ENCODE data around the gene PRKN.

Gene PRKN

GRCh38 chr6:162615016-162615705, 112.4 kb downstream of the PRKN start:
- no peaks in the 10 kb centered on the region for H3K27me3 ChIP-seq (ENCODE audit: control insufficient read depth in 5 of 5, insufficient read depth in 4 of 5, low read length in 5 of 5)
- H3K4me3 ChIP-seq (ENCODE audit: low read depth in 1 of 5, low read length in 5 of 5) = no peak overlapping the region
- no peaks in the 10 kb centered on the region for H3K36me3 ChIP-seq (ENCODE audit: control insufficient read depth in 5 of 5, insufficient read depth in 5 of 5, low read length in 5 of 5)
- no peak overlapping the region for H3K9ac ChIP-seq (ENCODE audit: low read length in 5 of 5)
- peak overlapping the region; percentile 58 for H3K27ac ChIP-seq (ENCODE audit: low read depth, low read length)
- peaks cover 3 to 17% (median 13%) of the 10 kb centered on the region in 5 donors for H3K4me1 ChIP-seq (ENCODE audit: control insufficient read depth in 5 of 5, insufficient read depth in 5 of 5, low read length in 5 of 5)
- no peaks in the 10 kb centered on the region for H3K9me3 ChIP-seq (ENCODE audit: control insufficient read depth in 5 of 5, low read length in 5 of 5)

- peaks cover 3 to 17% (median 13%) of the 10 kb centered on the region in 5 donors for H3K4me1 ChIP-seq (ENCODE audit: control insufficient read depth in 5 of 5, insufficient read depth in 5 of 5, low read length in 5 of 5)
- no peaks in the 10 kb centered on the region for H3K9me3 ChIP-seq (ENCODE audit: control insufficient read depth in 5 of 5, low read length in 5 of 5)
- H3K27ac ChIP-seq (ENCODE audit: low read depth, low read length) = no peak overlapping the region
- H3K9ac ChIP-seq (ENCODE audit: low read length in 5 of 5) = no peak overlapping the region
- no peaks in the 10 kb centered on the region for H3K27me3 ChIP-seq (ENCODE audit: control insufficient read depth in 5 of 5, insufficient read depth in 4 of 5, low read length in 5 of 5)
- no peak overlapping the region for H3K4me3 ChIP-seq (ENCODE audit: low read depth in 1 of 5, low read length in 5 of 5)
- no peaks in the 10 kb centered on the region for H3K36me3 ChIP-seq (ENCODE audit: control insufficient read depth in 5 of 5, insufficient read depth in 5 of 5, low read length in 5 of 5)
Observed at GRCh38 chr6:162613310-162613709, 114.3 kb downstream of the PRKN start.

GRCh38 chr6:162612613-162613012, 115.0 kb downstream of the PRKN start:
- Histone ChIP-seq H3K27me3 (ENCODE audit: control insufficient read depth in 5 of 5, insufficient read depth in 4 of 5, low read length in 5 of 5) (no peaks in the 10 kb centered on the region), H3K4me3 (ENCODE audit: low read depth in 1 of 5, low read length in 5 of 5) (no peak overlapping the region), H3K36me3 (ENCODE audit: control insufficient read depth in 5 of 5, insufficient read depth in 5 of 5, low read length in 5 of 5) (no peaks in the 10 kb centered on the region), H3K9me3 (ENCODE audit: control insufficient read depth in 5 of 5, low read length in 5 of 5) (no peaks in the 10 kb centered on the region), H3K9ac (ENCODE audit: low read length in 5 of 5) (no peak overlapping the region), H3K27ac (ENCODE audit: low read depth, low read length) (no peak overlapping the region), H3K4me1 (ENCODE audit: control insufficient read depth in 5 of 5, insufficient read depth in 5 of 5, low read length in 5 of 5) (peaks cover 3 to 17% (median 13%) of the 10 kb centered on the region in 5 donors)

GRCh38 chr6:162610351-162610750, 117.2 kb downstream of the PRKN start:
- H3K27ac ChIP-seq (ENCODE audit: low read depth, low read length) = no peak overlapping the region
- no peaks in the 10 kb centered on the region for H3K27me3 ChIP-seq (ENCODE audit: control insufficient read depth in 5 of 5, insufficient read depth in 4 of 5, low read length in 5 of 5)
- peaks cover under 1 to 10% (median 7%) of the 10 kb centered on the region in 5 donors for H3K4me1 ChIP-seq (ENCODE audit: control insufficient read depth in 5 of 5, insufficient read depth in 5 of 5, low read length in 5 of 5)
- H3K9me3 ChIP-seq (ENCODE audit: control insufficient read depth in 5 of 5, low read length in 5 of 5) = no peaks in the 10 kb centered on the region
- H3K36me3 ChIP-seq (ENCODE audit: control insufficient read depth in 5 of 5, insufficient read depth in 5 of 5, low read length in 5 of 5) = no peaks in the 10 kb centered on the region
- H3K4me3 ChIP-seq (ENCODE audit: low read depth in 1 of 5, low read length in 5 of 5) = no peak overlapping the region
- no peak overlapping the region for H3K9ac ChIP-seq (ENCODE audit: low read length in 5 of 5)

GRCh38 chr6:162605881-162606280, 121.7 kb downstream of the PRKN start:
- Histone ChIP-seq H3K36me3 (ENCODE audit: control insufficient read depth in 5 of 5, insufficient read depth in 5 of 5, low read length in 5 of 5) (no peaks in the 10 kb centered on the region), H3K27me3 (ENCODE audit: control insufficient read depth in 5 of 5, insufficient read depth in 4 of 5, low read length in 5 of 5) (no peaks in the 10 kb centered on the region), H3K9ac (ENCODE audit: low read length in 5 of 5) (no peak overlapping the region), H3K4me3 (ENCODE audit: low read depth in 1 of 5, low read length in 5 of 5) (no peak overlapping the region), H3K27ac (ENCODE audit: low read depth, low read length) (no peak overlapping the region), H3K9me3 (ENCODE audit: control insufficient read depth in 5 of 5, low read length in 5 of 5) (no peaks in the 10 kb centered on the region), H3K4me1 (ENCODE audit: control insufficient read depth in 5 of 5, insufficient read depth in 5 of 5, low read length in 5 of 5) (peaks cover 0 to 5% (median 0%) of the 10 kb centered on the region in 5 donors)

- Histone ChIP-seq H3K27me3 (ENCODE audit: control insufficient read depth in 5 of 5, insufficient read depth in 4 of 5, low read length in 5 of 5) (no peaks in the 10 kb centered on the region), H3K36me3 (ENCODE audit: control insufficient read depth in 5 of 5, insufficient read depth in 5 of 5, low read length in 5 of 5) (no peaks in the 10 kb centered on the region), H3K27ac (ENCODE audit: low read depth, low read length) (no peak overlapping the region), H3K9ac (ENCODE audit: low read length in 5 of 5) (no peak overlapping the region), H3K4me3 (ENCODE audit: low read depth in 1 of 5, low read length in 5 of 5) (no peak overlapping the region), H3K4me1 (ENCODE audit: control insufficient read depth in 5 of 5, insufficient read depth in 5 of 5, low read length in 5 of 5) (peaks cover 0 to 10% (median 4%) of the 10 kb centered on the region in 5 donors), H3K9me3 (ENCODE audit: control insufficient read depth in 5 of 5, low read length in 5 of 5) (no peaks in the 10 kb centered on the region)
Observed at GRCh38 chr6:162603231-162604015, 124.1 kb downstream of the PRKN start.

- Histone ChIP-seq H3K4me1 (ENCODE audit: control insufficient read depth in 5 of 5, insufficient read depth in 5 of 5, low read length in 5 of 5) (peaks cover 0 to 10% (median 4%) of the 10 kb centered on the region in 5 donors), H3K9ac (ENCODE audit: low read length in 5 of 5) (no peak overlapping the region), H3K27ac (ENCODE audit: low read depth, low read length) (no peak overlapping the region), H3K4me3 (ENCODE audit: low read depth in 1 of 5, low read length in 5 of 5) (no peak overlapping the region), H3K36me3 (ENCODE audit: control insufficient read depth in 5 of 5, insufficient read depth in 5 of 5, low read length in 5 of 5) (no peaks in the 10 kb centered on the region), H3K9me3 (ENCODE audit: control insufficient read depth in 5 of 5, low read length in 5 of 5) (no peaks in the 10 kb centered on the region), H3K27me3 (ENCODE audit: control insufficient read depth in 5 of 5, insufficient read depth in 4 of 5, low read length in 5 of 5) (no peaks in the 10 kb centered on the region)
Observed at GRCh38 chr6:162602759-162603158, 124.8 kb downstream of the PRKN start.

- H3K9ac ChIP-seq (ENCODE audit: low read length in 5 of 5) = no peak overlapping the region
- H3K36me3 ChIP-seq (ENCODE audit: control insufficient read depth in 5 of 5, insufficient read depth in 5 of 5, low read length in 5 of 5) = no peaks in the 10 kb centered on the region
- no peak overlapping the region for H3K27ac ChIP-seq (ENCODE audit: low read depth, low read length)
- H3K4me1 ChIP-seq (ENCODE audit: control insufficient read depth in 5 of 5, insufficient read depth in 5 of 5, low read length in 5 of 5) = peaks cover 0 to 7% (median 0%) of the 10 kb centered on the region in 5 donors
- no peak overlapping the region for H3K4me3 ChIP-seq (ENCODE audit: low read depth in 1 of 5, low read length in 5 of 5)
- H3K27me3 ChIP-seq (ENCODE audit: control insufficient read depth in 5 of 5, insufficient read depth in 4 of 5, low read length in 5 of 5) = no peaks in the 10 kb centered on the region
- H3K9me3 ChIP-seq (ENCODE audit: control insufficient read depth in 5 of 5, low read length in 5 of 5) = no peaks in the 10 kb centered on the region
Observed at GRCh38 chr6:162596676-162597075, 130.9 kb downstream of the PRKN start.

- no peak overlapping the region for H3K27ac ChIP-seq (ENCODE audit: low read depth, low read length)
Observed at GRCh38 chr6:162591517-162591916, 136.0 kb downstream of the PRKN start.

GRCh38 chr6:162581988-162582780, 145.4 kb downstream of the PRKN start:
- no peaks in the 10 kb centered on the region for H3K36me3 ChIP-seq (ENCODE audit: control insufficient read depth in 5 of 5, insufficient read depth in 5 of 5, low read length in 5 of 5)

More at GRCh38 chr6:162591517-162591916, 136.0 kb downstream of the PRKN start:
- Histone ChIP-seq H3K27me3 (ENCODE audit: control insufficient read depth in 5 of 5, insufficient read depth in 4 of 5, low read length in 5 of 5) (no peaks in the 10 kb centered on the region), H3K9me3 (ENCODE audit: control insufficient read depth in 5 of 5, low read length in 5 of 5) (no peaks in the 10 kb centered on the region), H3K4me3 (ENCODE audit: low read depth in 1 of 5, low read length in 5 of 5) (no peak overlapping the region), H3K9ac (ENCODE audit: low read length in 5 of 5) (no peak overlapping the region), H3K36me3 (ENCODE audit: control insufficient read depth in 5 of 5, insufficient read depth in 5 of 5, low read length in 5 of 5) (no peaks in the 10 kb centered on the region), H3K4me1 (ENCODE audit: control insufficient read depth in 5 of 5, insufficient read depth in 5 of 5, low read length in 5 of 5) (no peaks in the 10 kb centered on the region)

More at GRCh38 chr6:162581988-162582780, 145.4 kb downstream of the PRKN start:
- Histone ChIP-seq H3K4me3 (ENCODE audit: low read depth in 1 of 5, low read length in 5 of 5) (no peak overlapping the region), H3K27ac (ENCODE audit: low read depth, low read length) (no peak overlapping the region), H3K4me1 (ENCODE audit: control insufficient read depth in 5 of 5, insufficient read depth in 5 of 5, low read length in 5 of 5) (no peaks in the 10 kb centered on the region), H3K9me3 (ENCODE audit: control insufficient read depth in 5 of 5, low read length in 5 of 5) (no peaks in the 10 kb centered on the region), H3K27me3 (ENCODE audit: control insufficient read depth in 5 of 5, insufficient read depth in 4 of 5, low read length in 5 of 5) (no peaks in the 10 kb centered on the region), H3K9ac (ENCODE audit: low read length in 5 of 5) (no peak overlapping the region)
